Type B pancreatic cell (in vitro differentiated cells): Measurements from ENCODE around the gene BBIP1. TPM values are rescaled to one million over a fixed set of nuclear protein-coding genes. Genes with fewer than 3 reads are reported as not detected.

Experiments used
- DNase-seq: peaks from one replicate; pipeline ENCODE4 v3.0.0; 2021; ENCODE audit warnings: mixed read lengths; ENCODE audit not compliant: unreplicated experiment; ENCODE audit errors: extremely low spot score
- H3K27ac Mint-ChIP-seq: 2 replicates; pipeline ENCODE4 v1.8.0; 2021; ENCODE audit warnings: mild to moderate bottlenecking, mixed read lengths
- H3K27me3 Mint-ChIP-seq: 2 replicates; pipeline ENCODE4 v1.8.0; 2021; ENCODE audit warnings: mixed read lengths
- H3K36me3 Mint-ChIP-seq: 2 replicates; pipeline ENCODE4 v1.8.0; 2021; ENCODE audit warnings: mixed read lengths
- H3K4me1 Mint-ChIP-seq: one replicate; pipeline ENCODE4 v1.8.0; 2021; ENCODE audit warnings: mixed read lengths; ENCODE audit not compliant: unreplicated experiment
- H3K4me3 Mint-ChIP-seq: 2 replicates; pipeline ENCODE4 v1.8.0; 2021; ENCODE audit warnings: mild to moderate bottlenecking, mixed read lengths
- H3K9me3 Mint-ChIP-seq: 2 replicates; pipeline ENCODE4 v1.8.0; 2021; ENCODE audit warnings: mixed read lengths
- CTCF ChIP-seq: fragments of 200-600 bp; sonication (generic); conservative IDR thresholded peaks from 2 replicates; pipeline ENCODE4 v1.5.0; 2021; ENCODE audit warnings: antibody characterized with exemption, mild to moderate bottlenecking
- total RNA-seq: library from RNA; stranded (reverse); gene quantifications from 2 replicates; pipeline ENCODE4 v1.2.1, GENCODE V29; 2021; ENCODE audit warnings: low replicate concordance

BBIP1 gene
- total RNA-seq, 1 donor from 2014 or later = 24.8 TPM

- no peaks in the 10 kb centered on the region for H3K27me3 Mint-ChIP-seq
- no peak overlapping the region for H3K27ac Mint-ChIP-seq
- no peak for DNase-seq
- H3K4me3 Mint-ChIP-seq = no peak overlapping the region
- no peak for TF ChIP-seq CTCF
- no peaks in the 10 kb centered on the region for H3K9me3 Mint-ChIP-seq
- peaks cover 45% of the 10 kb centered on the region for H3K4me1 Mint-ChIP-seq
- H3K36me3 Mint-ChIP-seq = no peaks in the 10 kb centered on the region
These were observed 68.9 kb downstream of the BBIP1 start for GRCh38 chr10:110850099-110850498.

Other genes with a start within 250 kb of the BBIP1 start
- 122 and 145 TPM in 2 replicates for gene PDCD4, start 47.3 kb downstream of the BBIP1 start, total RNA-seq
- 38.7 and 44.3 TPM in 2 replicates for gene SHOC2, start 424 bp upstream of the BBIP1 start, total RNA-seq
- 16.1 and 19.3 TPM in 2 replicates for gene ADRA2A, start 157.8 kb upstream of the BBIP1 start, total RNA-seq